Trophoblast cell (in vitro differentiated cells and primary cell): ENCODE results near the gene CBLC.
A peak's percentile ranks its signal among the peaks of the same experiment; 100 is the strongest.

Source experiments
- DNase-seq, 2 donors: peaks; one replicate each; pipeline ENCODE4 v3.0.0-alpha.2; 2016
- H2AFZ ChIP-seq: 2 replicates; pipeline ENCODE4 v1.6.1; 2013; ENCODE audit warnings: low read length, moderate library complexity, mild to moderate bottlenecking; ENCODE audit not compliant: insufficient read depth, poor library complexity
- H2AK5ac ChIP-seq: 2 replicates; pipeline ENCODE4 v1.6.1; 2013; ENCODE audit warnings: mild to moderate bottlenecking, low read length
- H2BK120ac ChIP-seq: 2 replicates; pipeline ENCODE4 v1.6.1; 2013; ENCODE audit warnings: low read length, mild to moderate bottlenecking, moderate library complexity; ENCODE audit not compliant: insufficient read depth, poor library complexity
- H2BK12ac ChIP-seq: 2 replicates; pipeline ENCODE4 v1.6.1; 2013; ENCODE audit warnings: mild to moderate bottlenecking, low read length, moderate library complexity
- H2BK5ac ChIP-seq: 2 replicates; pipeline ENCODE4 v1.6.1; 2013; ENCODE audit warnings: low read length, low read depth, moderate library complexity, mild to moderate bottlenecking; ENCODE audit not compliant: poor library complexity
- H3K14ac ChIP-seq: 2 replicates; pipeline ENCODE4 v1.6.1; 2013; ENCODE audit warnings: mild to moderate bottlenecking, low read length
- H3K18ac ChIP-seq: 2 replicates; pipeline ENCODE4 v1.6.1; 2013; ENCODE audit warnings: mild to moderate bottlenecking, low read length
- H3K23ac ChIP-seq: 2 replicates; pipeline ENCODE4 v1.6.1; 2013; ENCODE audit warnings: low read length
- H3K27ac ChIP-seq: 2 replicates; pipeline ENCODE4 v1.5.1; 2013; ENCODE audit warnings: low read depth, mild to moderate bottlenecking, inconsistent platforms, low read length, moderate library complexity
- H3K27me3 ChIP-seq: 2 replicates; pipeline ENCODE4 v1.6.1; 2013; ENCODE audit warnings: inconsistent platforms, mild to moderate bottlenecking, low read length, moderate library complexity; ENCODE audit not compliant: insufficient read depth
- H3K36me3 ChIP-seq, 2 experiments: 1 replicate in 1 of 2; 2 replicates in 1 of 2; pipeline ENCODE4 v1.6.1; 2013; ENCODE audit warnings: low read length in 2 of 2, mild to moderate bottlenecking in 2 of 2, moderate library complexity in 1 of 2; ENCODE audit not compliant: insufficient read depth in 2 of 2, control insufficient read depth in 1 of 2
- H3K4ac ChIP-seq: 2 replicates; pipeline ENCODE4 v1.6.1; 2013; ENCODE audit warnings: low read depth, mild to moderate bottlenecking, low read length, moderate library complexity
- H3K4me1 ChIP-seq, 2 experiments: 1 replicate in 1 of 2; 2 replicates in 1 of 2; pipeline ENCODE4 v1.6.1; 2013; ENCODE audit warnings: low read length in 2 of 2, mild to moderate bottlenecking in 2 of 2, moderate library complexity in 1 of 2; ENCODE audit not compliant: insufficient read depth in 2 of 2, control insufficient read depth in 1 of 2
- H3K4me2 ChIP-seq: 2 replicates; pipeline ENCODE4 v1.6.1; 2013; ENCODE audit warnings: inconsistent platforms, mild to moderate bottlenecking, low read length, moderate library complexity
- H3K4me3 ChIP-seq: 2 replicates; pipeline ENCODE4 v1.5.1; 2013; ENCODE audit warnings: mild to moderate bottlenecking, low read depth, low read length, inconsistent platforms
- H3K79me1 ChIP-seq: one replicate; pipeline ENCODE4 v1.6.1; 2013; ENCODE audit warnings: low read length
- H3K79me2 ChIP-seq: 2 replicates; pipeline ENCODE4 v1.6.1; 2013; ENCODE audit warnings: low read length, mild to moderate bottlenecking; ENCODE audit not compliant: control insufficient read depth, insufficient read depth, poor library complexity
- H3K9ac ChIP-seq: 2 replicates; pipeline ENCODE4 v1.6.1; 2013; ENCODE audit warnings: mild to moderate bottlenecking, low read length
- H3K9me3 ChIP-seq: 2 replicates; pipeline ENCODE4 v1.6.1; 2013; ENCODE audit warnings: low read depth, mild to moderate bottlenecking, control low read depth, inconsistent platforms, low read length; ENCODE audit not compliant: insufficient read depth
- H4K12ac ChIP-seq: 2 replicates; pipeline ENCODE4 v1.6.1; 2013; ENCODE audit warnings: low read depth, mild to moderate bottlenecking, low read length, moderate library complexity
- H4K8ac ChIP-seq: 2 replicates; pipeline ENCODE4 v1.6.1; 2013; ENCODE audit warnings: low read depth, mild to moderate bottlenecking, low read length, moderate library complexity
- H4K91ac ChIP-seq: one replicate; pipeline ENCODE4 v1.6.1; 2013; ENCODE audit warnings: low read depth, mild to moderate bottlenecking, low read length, moderate library complexity
- WGBS: extraction: QIAGEN DNeasy Blood & Tissue Kit; methylation state at CpG from one replicate; pipeline ENCODE4 v1.1.7; 2013; ENCODE audit warnings: missing lambda C conversion rate; ENCODE audit not compliant: insufficient read length, insufficient coverage; ENCODE audit errors: extremely low coverage; 5-methylcytosine and 5-hydroxymethylcytosine counted together

The CBLC gene

DNA sequence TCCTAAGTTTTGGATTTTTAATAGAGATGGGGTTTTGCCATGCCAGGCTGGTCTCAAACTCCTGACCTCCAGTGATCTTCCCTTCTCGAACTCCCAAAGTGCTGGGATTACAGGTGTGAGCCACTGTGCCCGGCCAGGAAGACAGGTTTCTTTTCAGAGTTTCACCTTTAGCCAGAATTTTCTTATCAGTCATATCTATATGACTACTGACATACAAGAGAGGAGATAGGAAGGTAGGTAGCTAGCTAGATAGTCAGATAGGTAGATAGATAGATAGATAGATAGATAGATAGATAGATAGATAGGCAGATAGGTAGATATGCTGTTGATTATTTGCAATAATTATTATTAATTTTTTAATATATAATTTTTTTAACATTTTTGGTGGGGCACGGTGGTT is 7.6 kb downstream of the CBLC start:
- H3K9ac ChIP-seq: no peak overlapping the region
- no peak overlapping the region for H3K4me3 ChIP-seq
- no peak overlapping the region for H2BK5ac ChIP-seq
- H3K27ac ChIP-seq: no peak overlapping the region
- no CpG with 5 or more reads among the region's 3 CpGs for WGBS
- H4K91ac ChIP-seq: no peak overlapping the region
- H3K14ac ChIP-seq: no peak overlapping the region
- no peaks in the 10 kb centered on the region for H3K79me2 ChIP-seq
- H3K4me1 ChIP-seq: no peaks in the 10 kb centered on the region
- no peak overlapping the region for H2BK120ac ChIP-seq
- no peak overlapping the region for H3K4ac ChIP-seq
- H3K36me3 ChIP-seq: no peaks in the 10 kb centered on the region
- H3K4me2 ChIP-seq: no peak overlapping the region
- H3K27me3 ChIP-seq: no peaks in the 10 kb centered on the region
- peak; percentile 13 to 72 for DNase-seq
- H3K23ac ChIP-seq: no peak overlapping the region
- H2AFZ ChIP-seq: no peak overlapping the region
- H4K8ac ChIP-seq: no peak overlapping the region
- no peaks in the 10 kb centered on the region for H3K9me3 ChIP-seq
- H2BK12ac ChIP-seq: no peak overlapping the region
- no peaks in the 10 kb centered on the region for H3K79me1 ChIP-seq
- H2AK5ac ChIP-seq: no peak overlapping the region
- H4K12ac ChIP-seq: no peak overlapping the region
- H3K18ac ChIP-seq: no peak overlapping the region

DNA sequence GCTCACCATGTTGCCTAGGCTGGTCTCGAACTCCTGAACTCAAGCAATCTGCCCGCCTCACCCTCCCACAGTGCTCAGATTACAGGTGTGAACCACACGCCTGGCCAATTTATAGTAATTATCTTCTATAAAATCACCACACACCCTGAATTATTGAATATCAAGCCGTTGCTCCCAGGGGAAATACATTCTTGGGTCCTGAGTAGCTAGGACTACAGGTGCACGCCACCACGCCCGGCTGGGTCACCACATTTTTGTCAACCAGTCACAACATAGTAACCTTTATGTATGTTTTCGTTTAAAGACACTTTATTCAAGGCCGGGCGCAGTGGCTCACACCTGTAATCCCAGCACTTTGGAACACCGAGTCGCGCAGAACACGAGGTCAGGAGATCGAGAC is 8.3 kb downstream of the CBLC start:
- no peak overlapping the region for H3K14ac ChIP-seq
- no peak overlapping the region for H4K8ac ChIP-seq
- no peak overlapping the region for H3K9ac ChIP-seq
- H2BK5ac ChIP-seq: no peak overlapping the region
- no CpG with 5 or more reads among the region's 15 CpGs for WGBS
- H3K4ac ChIP-seq: no peak overlapping the region
- no peak overlapping the region for H4K91ac ChIP-seq
- no peak overlapping the region for H2AK5ac ChIP-seq
- H3K4me1 ChIP-seq: no peaks in the 10 kb centered on the region
- no peaks in the 10 kb centered on the region for H3K27me3 ChIP-seq
- no peak overlapping the region for H3K18ac ChIP-seq
- no peak overlapping the region for H3K4me2 ChIP-seq
- no peaks in the 10 kb centered on the region for H3K79me2 ChIP-seq
- no peak overlapping the region for H3K23ac ChIP-seq
- H2BK12ac ChIP-seq: no peak overlapping the region
- H3K27ac ChIP-seq: no peak overlapping the region
- H3K79me1 ChIP-seq: no peaks in the 10 kb centered on the region
- H3K9me3 ChIP-seq: no peaks in the 10 kb centered on the region
- no peaks in the 10 kb centered on the region for H3K36me3 ChIP-seq
- peak; percentile 30 to 58 for DNase-seq
- H4K12ac ChIP-seq: no peak overlapping the region
- no peak overlapping the region for H2AFZ ChIP-seq
- no peak overlapping the region for H2BK120ac ChIP-seq
- no peak overlapping the region for H3K4me3 ChIP-seq

DNA sequence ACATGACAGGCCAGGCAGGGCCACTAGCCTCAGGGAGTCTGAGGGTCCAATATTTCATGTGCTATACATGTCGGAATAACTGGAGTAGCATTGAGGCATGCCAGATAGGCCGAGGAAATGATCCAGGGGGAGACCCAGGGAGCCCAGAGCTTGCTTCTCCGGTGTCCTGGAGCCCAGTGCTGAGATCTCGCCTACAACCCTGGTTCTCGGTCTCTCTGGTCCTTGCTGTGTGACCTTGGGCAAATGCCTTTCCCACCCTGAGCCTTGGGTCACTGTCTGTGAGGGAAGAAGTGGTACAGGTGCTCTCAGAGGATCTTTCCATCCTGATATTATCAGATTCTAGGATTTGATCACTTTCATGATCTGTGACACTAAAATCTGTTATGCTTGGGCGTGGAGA is 11.3 kb downstream of the CBLC start:
- WGBS: no CpG with 5 or more reads among the region's 6 CpGs

DNA sequence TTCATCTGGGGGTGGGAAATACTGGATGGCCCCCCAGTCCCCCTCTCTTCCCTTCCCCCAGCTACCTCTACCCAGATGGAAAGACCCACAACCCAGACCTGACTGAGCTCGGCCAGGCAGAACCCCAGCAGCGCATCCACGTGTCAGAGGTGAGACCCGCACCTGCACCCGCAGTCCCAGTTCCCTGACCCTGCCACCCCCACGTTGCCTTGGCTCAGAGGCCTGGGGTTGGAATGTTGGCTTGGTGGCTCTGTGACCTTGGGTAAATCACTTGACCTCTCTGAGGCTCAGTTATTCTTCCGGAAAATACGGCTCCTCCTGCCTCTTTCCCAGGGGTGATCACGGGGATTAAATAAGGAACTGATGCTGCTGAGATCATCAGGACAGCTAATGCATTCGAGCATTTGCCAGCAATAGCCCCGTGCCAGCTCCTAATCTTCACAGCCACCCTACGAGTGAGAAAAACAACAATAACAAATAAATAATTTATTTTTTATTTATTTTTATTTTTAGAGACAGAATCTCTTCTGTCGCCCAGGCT is 12.3 kb downstream of the CBLC start:
- no CpG with 5 or more reads among the region's 13 CpGs for WGBS
- no peak overlapping the region for H3K18ac ChIP-seq
- H2BK5ac ChIP-seq: no peak overlapping the region
- no peaks in the 10 kb centered on the region for H3K79me2 ChIP-seq
- no peak overlapping the region for H2AK5ac ChIP-seq
- H4K8ac ChIP-seq: no peak overlapping the region
- H3K9me3 ChIP-seq: no peaks in the 10 kb centered on the region
- H3K14ac ChIP-seq: no peak overlapping the region
- H4K12ac ChIP-seq: no peak overlapping the region
- no peaks in the 10 kb centered on the region for H3K79me1 ChIP-seq
- no peak overlapping the region for H3K4me3 ChIP-seq
- H3K9ac ChIP-seq: no peak overlapping the region
- no peak for DNase-seq
- no peak overlapping the region for H4K91ac ChIP-seq
- no peak overlapping the region for H3K27ac ChIP-seq
- H3K4ac ChIP-seq: no peak overlapping the region
- no peak overlapping the region for H2AFZ ChIP-seq
- no peak overlapping the region for H2BK120ac ChIP-seq
- H3K4me2 ChIP-seq: no peak overlapping the region
- H3K36me3 ChIP-seq: no peaks in the 10 kb centered on the region
- no peak overlapping the region for H3K23ac ChIP-seq
- H3K4me1 ChIP-seq: peaks cover 0 to 5% of the 10 kb centered on the region in 2 experiments
- H3K27me3 ChIP-seq: no peaks in the 10 kb centered on the region
- no peak overlapping the region for H2BK12ac ChIP-seq

More for the DNA sequence above, 11.3 kb downstream of the CBLC start:
- Histone ChIP-seq H3K9me3 (no peaks in the 10 kb centered on the region), H3K27me3 (no peaks in the 10 kb centered on the region), H3K36me3 (no peaks in the 10 kb centered on the region), H3K79me1 (no peaks in the 10 kb centered on the region), H3K14ac (no peak overlapping the region), H3K4me2 (no peak overlapping the region), H2BK12ac (no peak overlapping the region), H4K91ac (no peak overlapping the region), H2BK120ac (no peak overlapping the region), H2AK5ac (no peak overlapping the region), H4K8ac (no peak overlapping the region), H3K79me2 (no peaks in the 10 kb centered on the region), H3K18ac (no peak overlapping the region), H3K4ac (no peak overlapping the region), H3K27ac (no peak overlapping the region), H3K4me1 (peaks cover 0 to 3% of the 10 kb centered on the region in 2 experiments), H3K4me3 (no peak overlapping the region), H3K9ac (no peak overlapping the region), H3K23ac (no peak overlapping the region), H2AFZ (no peak overlapping the region), H4K12ac (no peak overlapping the region), H2BK5ac (no peak overlapping the region)
- DNase-seq: no peak
